ENCODE measurements around the gene C1orf232.
A peak's percentile ranks its signal among the peaks of the same experiment; 100 is the strongest.

GRCh38 chr1:26169669-26170471 lies 1.1 kb upstream of the C1orf232 start, which contains the start of gene ZNF593:
- TF ChIP-seq POLR2A (IDR thresholded peaks at IDR 0.05) (peak; percentile 33 to 62), CTCF (IDR thresholded peaks at IDR 0.05) (peak; percentile 94 to 99 (median 97))

Data from Peyer's patch (tissue), 4 donors.